ENCODE data around the gene MGMT.

The MGMT gene

DNA sequence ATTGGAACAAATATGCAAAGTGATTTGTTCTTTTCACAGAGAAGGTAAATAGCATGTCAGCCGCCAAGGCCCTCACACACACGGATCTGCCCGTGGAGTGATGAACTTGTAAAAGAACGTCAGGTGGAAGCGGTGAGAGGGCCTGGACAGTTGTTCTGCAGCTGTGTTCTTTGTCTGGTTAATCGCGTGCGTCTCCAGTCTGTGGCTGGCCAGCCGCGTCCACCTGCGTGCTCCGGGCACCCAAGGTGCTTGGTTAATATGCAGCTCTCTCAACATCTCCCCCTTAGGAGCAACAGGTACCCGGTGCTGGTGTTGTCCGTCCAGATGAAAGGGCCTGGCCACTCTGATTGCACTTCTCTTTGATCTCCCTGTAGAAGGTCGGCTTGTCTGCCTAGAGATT, 162.9 kb downstream of the MGMT start:
- DNase-seq: no peak

DNA sequence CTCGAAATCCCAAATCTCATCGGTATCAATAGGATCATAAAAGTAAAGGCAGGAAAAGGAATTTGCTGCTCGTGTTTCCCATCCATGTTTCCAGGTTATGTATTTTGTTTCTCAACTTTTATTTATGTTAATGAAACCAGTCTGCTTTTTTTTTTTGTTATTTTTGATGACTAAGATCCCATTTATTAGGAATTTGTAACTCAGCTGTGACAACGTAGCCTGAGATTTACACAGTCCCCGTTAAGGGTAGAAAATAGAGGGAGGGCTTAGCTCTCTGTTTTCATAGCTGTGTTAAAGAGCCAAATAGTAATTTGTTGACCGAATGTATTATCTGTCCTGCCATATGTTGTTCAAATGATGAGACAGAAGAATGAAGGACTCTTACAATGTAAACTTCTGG, 164.0 kb downstream of the MGMT start:
- DNase-seq: no peak

GRCh38 chr10:129631870-129632623, 165.0 kb downstream of the MGMT start:
- DNase-seq: no peak

GRCh38 chr10:129637010-129637409, 170.0 kb downstream of the MGMT start:
- no peak for DNase-seq

DNA sequence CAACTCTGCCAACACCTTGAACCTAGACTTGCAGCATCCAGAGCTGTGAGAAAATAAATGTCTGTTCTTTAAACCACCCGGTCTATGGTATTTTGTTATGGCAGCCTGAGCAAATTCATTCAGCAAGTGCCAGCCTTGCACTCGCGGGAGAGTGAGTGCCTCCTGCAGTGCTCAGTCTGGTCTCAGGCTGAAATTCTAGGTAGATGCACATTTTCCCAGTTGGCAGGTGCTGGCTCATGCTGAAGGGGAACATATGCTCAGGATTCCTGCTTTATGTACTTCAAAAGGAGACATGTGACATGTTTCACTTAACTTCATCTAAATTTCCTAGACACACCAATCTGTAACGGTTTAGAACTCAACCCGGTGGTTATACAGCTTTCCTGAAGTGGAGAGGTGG, 170.8 kb downstream of the MGMT start:
- DNase-seq: no peak

GRCh38 chr10:129641351-129641750, 174.3 kb downstream of the MGMT start:
- no peak for DNase-seq

DNA sequence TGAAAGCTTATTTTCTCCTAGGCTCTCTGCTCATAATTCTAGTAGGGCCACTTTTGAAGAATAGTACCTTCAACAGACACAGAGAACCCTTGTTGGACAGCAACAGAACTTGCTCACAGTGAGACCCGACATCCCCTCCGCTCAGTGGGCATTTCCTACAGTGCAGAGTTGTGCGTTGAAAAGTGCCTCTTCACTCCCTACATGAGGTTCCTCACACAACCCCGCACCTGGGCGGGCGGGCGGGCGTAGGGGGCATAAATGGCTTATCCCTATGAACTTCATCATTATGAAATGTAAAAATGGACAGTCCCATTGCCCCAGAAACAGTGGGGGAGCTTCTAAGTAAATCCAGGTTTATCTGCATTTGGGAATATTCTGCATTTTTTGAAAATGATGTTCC, 174.9 kb downstream of the MGMT start:
- DNase-seq: no peak

- no peak for DNase-seq
Measured at GRCh38 chr10:129642427-129642826, 175.4 kb downstream of the MGMT start.

DNA sequence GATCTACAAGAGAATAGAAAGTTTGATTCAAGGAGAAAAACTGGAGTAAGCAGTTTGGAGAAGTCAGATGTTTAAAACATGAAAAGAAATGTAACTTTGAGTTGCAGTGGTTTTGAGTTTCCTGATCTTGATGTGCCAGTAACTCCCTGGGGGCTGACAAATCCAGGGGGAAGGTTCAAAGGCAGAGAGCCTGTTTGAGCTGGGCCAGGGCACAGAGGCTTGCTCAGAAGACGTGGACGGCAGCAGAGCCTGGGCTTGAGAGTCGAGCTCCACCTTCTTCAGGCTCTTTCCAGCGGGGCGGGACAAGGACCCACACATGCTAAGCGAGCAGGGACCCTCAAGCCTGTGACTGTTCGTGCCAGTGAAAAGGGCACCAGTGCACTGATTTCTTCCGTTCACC, 176.2 kb downstream of the MGMT start:
- DNase-seq: no peak

DNA sequence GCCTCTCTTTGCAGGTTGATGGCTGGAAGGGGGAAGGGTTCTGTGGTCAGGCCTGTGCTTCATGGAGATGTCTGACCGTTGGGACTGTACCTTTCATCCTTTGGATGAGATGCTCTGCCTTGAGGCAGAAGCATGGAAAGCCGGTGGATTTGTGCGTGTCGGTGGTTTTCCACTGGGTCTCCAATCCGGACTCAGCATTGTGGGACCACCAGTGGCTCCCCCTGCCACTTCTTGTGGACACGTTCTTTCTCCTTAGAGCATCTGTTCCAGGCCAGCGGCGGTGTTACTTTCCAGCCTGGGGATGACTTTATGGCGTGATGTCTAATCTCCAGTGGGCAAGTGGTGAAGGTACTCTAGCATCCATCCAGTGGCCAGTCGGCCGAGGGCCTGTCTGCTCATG, 178.4 kb downstream of the MGMT start:
- no peak for DNase-seq

- no peak for DNase-seq
Measured at GRCh38 chr10:129646973-129647372, 179.9 kb downstream of the MGMT start.

DNA sequence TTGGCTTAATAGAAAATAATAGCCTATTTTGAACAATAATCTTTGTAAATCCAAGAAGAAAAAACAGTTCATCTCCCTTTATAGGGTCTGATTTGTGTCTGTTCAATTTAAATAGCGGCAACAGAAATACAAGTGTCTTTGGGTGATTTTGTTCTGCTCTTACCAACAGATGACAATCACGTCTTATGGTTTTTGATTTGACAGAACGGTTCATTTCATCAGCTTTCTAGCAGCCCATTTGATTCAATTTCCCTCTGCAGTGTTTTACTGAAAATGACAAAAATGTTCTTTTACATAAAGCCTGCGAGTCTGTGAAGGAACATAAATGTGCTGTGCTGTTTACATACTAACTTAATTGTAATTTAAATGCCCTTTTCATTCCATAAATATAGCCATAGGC, 180.5 kb downstream of the MGMT start:
- DNase-seq: no peak

GRCh38 chr10:129648856-129649255, 181.8 kb downstream of the MGMT start:
- DNase-seq: no peak

DNA sequence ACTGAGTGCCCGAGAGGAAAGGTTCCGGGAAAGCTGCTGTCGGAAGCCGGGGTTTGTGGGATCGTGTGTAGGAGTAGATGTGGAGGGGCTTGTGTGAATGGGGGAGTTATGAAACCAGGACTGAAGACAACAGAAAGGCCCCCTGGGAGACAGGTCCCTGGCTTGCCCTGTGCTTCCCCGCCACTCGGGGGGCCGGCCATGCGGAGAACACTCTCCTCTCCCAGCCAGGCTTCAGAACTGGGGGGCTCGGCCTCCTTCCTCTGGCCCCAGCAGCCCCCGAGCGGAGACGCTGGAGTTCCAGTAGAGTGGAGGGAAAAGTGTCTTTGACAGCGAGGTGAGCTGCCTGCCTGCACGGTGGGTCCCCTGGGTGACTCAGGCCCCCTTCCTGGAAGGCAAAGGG, 185.0 kb downstream of the MGMT start:
- DNase-seq: no peak

GRCh38 chr10:129652521-129653201, 185.6 kb downstream of the MGMT start:
- no peak for DNase-seq

GRCh38 chr10:129653428-129653827, 186.4 kb downstream of the MGMT start:
- no peak for DNase-seq

- no peak for DNase-seq
Measured at GRCh38 chr10:129653861-129654260, 186.8 kb downstream of the MGMT start.

DNA sequence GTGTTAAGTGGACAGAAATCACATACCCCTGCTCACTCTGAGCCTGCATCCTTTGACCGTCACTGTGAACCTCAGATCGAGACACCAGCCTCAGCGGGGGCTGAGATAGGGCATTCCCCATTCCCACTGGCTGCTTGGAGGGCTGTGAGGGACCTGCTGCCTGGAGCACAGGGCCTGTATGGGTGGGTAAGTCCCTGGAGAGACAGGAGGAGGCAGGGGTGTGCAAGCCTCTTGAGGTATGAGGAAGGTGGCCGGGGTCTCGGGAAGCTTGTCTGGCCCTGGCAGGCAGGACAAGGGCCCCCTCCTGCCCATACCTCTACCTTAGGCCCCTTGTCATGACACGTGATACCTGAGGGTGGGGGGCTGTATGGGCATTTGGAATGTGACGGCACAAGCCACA, 187.4 kb downstream of the MGMT start:
- DNase-seq: no peak

- no peak for DNase-seq
Measured at GRCh38 chr10:129655007-129655678, 188.1 kb downstream of the MGMT start.

DNA sequence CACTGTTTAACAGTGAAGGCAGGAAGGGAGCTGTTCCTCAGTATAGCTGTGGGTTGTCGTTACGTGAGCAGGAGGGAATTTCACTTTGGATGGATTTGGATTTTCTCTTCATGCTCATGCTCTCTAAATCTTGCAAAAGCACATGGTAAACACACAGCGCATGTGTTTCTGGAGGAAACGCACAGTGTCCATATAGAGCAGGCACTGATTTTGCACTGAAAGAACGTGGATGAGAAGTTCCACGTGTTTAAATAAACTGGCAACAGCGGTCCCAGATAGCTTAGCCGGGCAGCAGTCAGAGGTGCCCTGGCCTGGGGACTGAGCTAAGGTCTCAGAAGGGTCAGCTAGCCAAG, 188.6 kb downstream of the MGMT start:
- DNase-seq: no peak

DNA sequence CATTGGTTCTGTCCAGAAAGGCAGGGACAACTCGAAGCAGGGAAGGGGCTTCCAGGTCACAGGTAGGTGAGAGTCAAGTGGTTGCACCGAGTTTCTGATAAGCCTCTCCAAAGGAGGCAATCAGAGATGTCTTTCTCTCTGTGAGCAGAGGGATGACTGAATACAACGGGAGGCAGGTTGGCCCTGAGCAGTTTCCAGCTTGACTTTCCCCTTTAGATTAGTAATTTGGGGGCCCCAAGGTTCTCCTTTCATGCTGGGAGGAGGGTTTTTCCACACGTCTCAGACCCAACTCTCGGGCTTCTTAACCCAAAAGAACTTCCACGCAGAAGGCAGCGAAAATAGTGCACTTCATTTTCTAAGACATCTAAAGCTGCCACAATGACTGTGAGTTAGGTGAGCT, 189.6 kb downstream of the MGMT start:
- no peak for DNase-seq

DNA sequence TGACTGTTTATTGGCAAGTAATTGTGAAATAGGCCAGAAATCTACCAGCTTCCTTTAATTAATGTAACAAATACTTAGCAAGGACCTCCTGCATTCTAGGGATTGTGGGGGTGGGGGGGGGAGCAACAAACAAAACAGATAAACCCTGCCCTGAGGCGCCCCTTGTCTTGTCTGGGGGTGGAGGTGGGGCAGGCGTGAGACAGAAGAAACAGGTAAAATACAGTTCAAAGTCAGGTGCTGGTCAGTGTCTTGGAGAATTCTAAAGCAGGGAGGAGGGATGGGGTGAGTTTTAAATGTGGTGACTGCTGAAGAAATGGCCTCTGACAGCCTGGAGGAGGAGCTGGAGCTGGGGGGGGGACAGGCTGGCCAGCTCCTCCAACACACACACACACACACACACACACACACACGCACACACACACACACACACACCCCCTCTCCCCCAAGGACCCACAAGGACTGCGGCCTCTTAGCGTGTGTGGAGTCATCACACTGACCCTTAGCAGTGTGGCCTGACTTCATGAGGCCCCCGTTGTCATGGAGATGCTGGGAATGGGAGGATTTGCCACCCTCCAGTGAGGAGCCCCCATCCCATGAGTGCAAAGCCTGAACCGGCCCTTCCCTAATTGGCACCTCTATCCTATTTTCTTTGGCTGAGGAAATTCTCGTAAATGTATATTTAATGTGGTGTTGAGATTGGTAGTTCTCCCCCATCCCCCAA, 190.4 kb downstream of the MGMT start:
- DNase-seq: no peak

DNA sequence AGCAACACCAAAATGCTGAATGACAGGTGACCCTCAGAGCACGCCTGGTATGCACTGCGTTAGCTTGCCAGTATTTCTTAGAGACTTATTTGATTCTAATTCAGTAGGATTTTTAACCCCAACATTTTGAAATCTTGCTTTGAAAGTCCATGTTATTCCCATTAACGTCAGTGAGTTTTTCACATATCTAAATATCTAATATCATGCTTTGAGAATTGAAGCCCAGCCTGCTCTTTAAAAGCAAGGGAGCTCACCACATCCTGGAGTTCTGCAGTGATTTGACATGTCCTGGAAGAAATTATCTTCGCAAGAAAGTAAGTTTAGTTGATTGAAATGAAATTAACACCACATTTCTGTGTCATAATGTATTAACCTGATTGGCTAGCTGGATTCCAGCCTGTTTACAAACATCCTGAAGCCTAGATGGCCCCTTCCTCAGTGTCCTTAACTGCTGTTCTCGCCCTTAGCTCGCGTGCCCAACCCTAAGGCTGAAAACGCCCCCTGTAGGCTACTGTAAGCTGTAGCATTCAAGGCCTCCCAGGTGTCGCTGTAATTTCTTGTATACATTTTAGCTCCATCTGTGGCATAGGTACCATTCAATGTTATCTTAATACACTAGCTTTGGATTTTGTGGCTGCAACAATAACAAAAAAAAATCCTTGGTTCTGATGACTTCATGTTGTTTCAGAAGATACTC, 191.5 kb downstream of the MGMT start:
- no peak for DNase-seq

All from stimulated activated CD4-positive, alpha-beta T cell treated with anti-CD3 and anti-CD28 coated beads, Interleukin-4, amount 100 ng/mL, for 1 hour (primary cell).